Stimulated activated naive CD8-positive, alpha-beta T cell treated with anti-CD3 and anti-CD28 coated beads, Interleukin-15, Interleukin-2, amounts not matched to agents 100 ng/mL and 50 ng/mL, for 24 hours (primary cell): ENCODE data around the gene PIGO.

Experiments
- H3K27ac Mint-ChIP-seq: one replicate; pipeline ENCODE4 v1.8.0; 2021; ENCODE audit warnings: mild to moderate bottlenecking, mixed read lengths
- H3K27me3 Mint-ChIP-seq: one replicate; pipeline ENCODE4 v1.8.0; 2021; ENCODE audit warnings: mixed read lengths
- H3K36me3 Mint-ChIP-seq: one replicate; pipeline ENCODE4 v1.8.0; 2021; ENCODE audit warnings: low read depth, mixed read lengths
- H3K4me1 Mint-ChIP-seq: one replicate; pipeline ENCODE4 v1.8.0; 2021; ENCODE audit warnings: low read depth, mixed read lengths
- H3K4me3 Mint-ChIP-seq: one replicate; pipeline ENCODE4 v1.8.0; 2021; ENCODE audit warnings: mild to moderate bottlenecking, mixed read lengths
- H3K9me3 Mint-ChIP-seq: one replicate; pipeline ENCODE4 v1.8.0; 2021; ENCODE audit warnings: mixed read lengths

PIGO gene

GRCh38 chr9:35096035-35096849 is at the start of gene PIGO:
TSS of gene PIGO (minus strand) at chr9:35096591. CDS start at chr9:35095565, 1,026 bp downstream.
- Mint-ChIP-seq H3K9me3 (no peaks in the 10 kb centered on the region), H3K36me3 (peaks cover 59% of the 10 kb centered on the region), H3K27ac (peak within 1 kb of the TSS; percentile 94), H3K4me3 (peak within 1 kb of the TSS; percentile 90), H3K4me1 (peaks cover 46% of the 10 kb centered on the region), H3K27me3 (no peaks in the 10 kb centered on the region)

GRCh38 chr9:35142037-35142436 is 45.6 kb upstream of the PIGO start:
- Mint-ChIP-seq H3K4me1 (no peaks in the 10 kb centered on the region), H3K27me3 (no peaks in the 10 kb centered on the region), H3K4me3 (no peak overlapping the region), H3K27ac (no peak overlapping the region), H3K9me3 (peaks cover 3% of the 10 kb centered on the region), H3K36me3 (no peaks in the 10 kb centered on the region)

- Mint-ChIP-seq H3K4me3 (no peak overlapping the region), H3K27me3 (no peaks in the 10 kb centered on the region), H3K9me3 (no peaks in the 10 kb centered on the region), H3K4me1 (no peaks in the 10 kb centered on the region), H3K27ac (no peak overlapping the region), H3K36me3 (no peaks in the 10 kb centered on the region)
Measured at GRCh38 chr9:35140093-35140492, 43.7 kb upstream of the PIGO start.

- H3K36me3 Mint-ChIP-seq, result no peaks in the 10 kb centered on the region
- peaks cover 4% of the 10 kb centered on the region for H3K27me3 Mint-ChIP-seq
- H3K27ac Mint-ChIP-seq, result no peak overlapping the region
- H3K4me3 Mint-ChIP-seq, result no peak overlapping the region
- no peaks in the 10 kb centered on the region for H3K4me1 Mint-ChIP-seq
- H3K9me3 Mint-ChIP-seq, result peaks cover 4% of the 10 kb centered on the region
Measured at GRCh38 chr9:35136866-35137265, 40.5 kb upstream of the PIGO start.

- no peaks in the 10 kb centered on the region for H3K36me3 Mint-ChIP-seq
- H3K27ac Mint-ChIP-seq, result no peak overlapping the region
- peaks cover 4% of the 10 kb centered on the region for H3K27me3 Mint-ChIP-seq
- H3K9me3 Mint-ChIP-seq, result peaks cover 4% of the 10 kb centered on the region
- H3K4me1 Mint-ChIP-seq, result no peaks in the 10 kb centered on the region
- H3K4me3 Mint-ChIP-seq, result no peak overlapping the region
Measured at GRCh38 chr9:35135988-35136387, 39.6 kb upstream of the PIGO start.

- no peak overlapping the region for H3K27ac Mint-ChIP-seq
- peaks cover 4% of the 10 kb centered on the region for H3K9me3 Mint-ChIP-seq
- H3K36me3 Mint-ChIP-seq, result no peaks in the 10 kb centered on the region
- H3K4me3 Mint-ChIP-seq, result no peak overlapping the region
- H3K4me1 Mint-ChIP-seq, result no peaks in the 10 kb centered on the region
- peaks cover 4% of the 10 kb centered on the region for H3K27me3 Mint-ChIP-seq
Measured at GRCh38 chr9:35134920-35135319, 38.5 kb upstream of the PIGO start.

GRCh38 chr9:35116898-35117551 is 20.6 kb upstream of the PIGO start:
- Mint-ChIP-seq H3K4me1 (peaks cover 45% of the 10 kb centered on the region), H3K9me3 (no peaks in the 10 kb centered on the region), H3K27me3 (no peaks in the 10 kb centered on the region), H3K27ac (peak overlapping the region; percentile 79), H3K4me3 (peak overlapping the region; percentile 86), H3K36me3 (no peaks in the 10 kb centered on the region)

- H3K27ac Mint-ChIP-seq, result peak overlapping the region; percentile 79
- H3K4me1 Mint-ChIP-seq, result peaks cover 50% of the 10 kb centered on the region
- H3K4me3 Mint-ChIP-seq, result peak overlapping the region; percentile 86
- no peaks in the 10 kb centered on the region for H3K36me3 Mint-ChIP-seq
- no peaks in the 10 kb centered on the region for H3K9me3 Mint-ChIP-seq
- no peaks in the 10 kb centered on the region for H3K27me3 Mint-ChIP-seq
Measured at GRCh38 chr9:35116539-35116897, 20.1 kb upstream of the PIGO start.

GRCh38 chr9:35115680-35116538 is 19.5 kb upstream of the PIGO start, which contains the start of gene ATOSB:
TSS of gene ATOSB (minus strand) at chr9:35115862. CDS start at chr9:35108274, 7,588 bp downstream.
- Mint-ChIP-seq H3K9me3 (no peaks in the 10 kb centered on the region), H3K36me3 (no peaks in the 10 kb centered on the region), H3K4me3 (peak within 1 kb of the TSS; percentile 86), H3K27me3 (no peaks in the 10 kb centered on the region), H3K27ac (peak within 1 kb of the TSS; percentile 91), H3K4me1 (peaks cover 56% of the 10 kb centered on the region)

GRCh38 chr9:35114840-35115628 is 18.6 kb upstream of the PIGO start:
- H3K9me3 Mint-ChIP-seq, result no peaks in the 10 kb centered on the region
- peak overlapping the region; percentile 91 for H3K27ac Mint-ChIP-seq
- peaks cover 63% of the 10 kb centered on the region for H3K4me1 Mint-ChIP-seq
- H3K27me3 Mint-ChIP-seq, result no peaks in the 10 kb centered on the region
- no peaks in the 10 kb centered on the region for H3K36me3 Mint-ChIP-seq
- H3K4me3 Mint-ChIP-seq, result peak overlapping the region; percentile 86

GRCh38 chr9:35114113-35114839 is 17.9 kb upstream of the PIGO start:
- H3K4me1 Mint-ChIP-seq, result peaks cover 66% of the 10 kb centered on the region
- no peaks in the 10 kb centered on the region for H3K36me3 Mint-ChIP-seq
- H3K27ac Mint-ChIP-seq, result peak overlapping the region; percentile 91
- H3K9me3 Mint-ChIP-seq, result no peaks in the 10 kb centered on the region
- peak overlapping the region; percentile 86 for H3K4me3 Mint-ChIP-seq
- H3K27me3 Mint-ChIP-seq, result no peaks in the 10 kb centered on the region

GRCh38 chr9:35112257-35113020 is 16.0 kb upstream of the PIGO start:
- H3K27ac Mint-ChIP-seq, result peak overlapping the region; percentile 89
- H3K4me1 Mint-ChIP-seq, result peaks cover 66% of the 10 kb centered on the region
- H3K4me3 Mint-ChIP-seq, result peak overlapping the region; percentile 77
- no peaks in the 10 kb centered on the region for H3K27me3 Mint-ChIP-seq
- H3K9me3 Mint-ChIP-seq, result no peaks in the 10 kb centered on the region
- no peaks in the 10 kb centered on the region for H3K36me3 Mint-ChIP-seq
